Upper lobe of left lung (tissue), 4 donors: ENCODE data around the gene RASSF5.

Experiments used
- CTCF ChIP-seq, 6 experiments: fragments of 450-650 bp in 4 of 6; fragments of 200-600 bp in 2 of 6; sonication (generic) in 2 of 6; IDR thresholded peaks; one replicate each; pipeline ENCODE4 v1.5.1; 2016 to 2019; ENCODE audit warnings: antibody characterized with exemption in 6 of 6
- POLR2AphosphoS5 ChIP-seq, 2 donors: sonication (generic); formaldehyde crosslinking; IDR thresholded peaks; one replicate each; pipeline ENCODE4 v1.5.1; 2017; ENCODE audit warnings: antibody characterized with exemption in 2 of 2

GRCh38 chr1:206514813-206515387 lies 7.6 kb downstream of the RASSF5 start:
- TF ChIP-seq CTCF (IDR thresholded peaks at IDR 0.05) (no peak), POLR2AphosphoS5 (IDR thresholded peaks at IDR 0.05) (no peak)
